Skeletal muscle satellite cell (primary cell): ENCODE data around the gene CEMIP2.

ENCODE experiments used
- H3K27me3 ChIP-seq: 2 replicates; pipeline ENCODE4 v1.7.0; 2013; ENCODE audit warnings: low read length; ENCODE audit not compliant: control insufficient read depth, insufficient read depth
- H3K36me3 ChIP-seq: 2 replicates; pipeline ENCODE4 v1.7.0; 2013; ENCODE audit warnings: mild to moderate bottlenecking, control low read depth, low read length; ENCODE audit not compliant: insufficient read depth
- H3K4me1 ChIP-seq: 2 replicates; pipeline ENCODE4 v1.7.0; 2013; ENCODE audit warnings: low read length; ENCODE audit not compliant: control insufficient read depth, insufficient read depth
- H3K4me2 ChIP-seq: 2 replicates; pipeline ENCODE4 v1.7.0; 2013; ENCODE audit warnings: mild to moderate bottlenecking, low read length
- H3K4me3 ChIP-seq: 2 replicates; pipeline ENCODE4 v1.7.0; 2013; ENCODE audit warnings: low read length
- H3K9ac ChIP-seq: 2 replicates; pipeline ENCODE4 v1.7.0; 2013; ENCODE audit warnings: mild to moderate bottlenecking, low read depth, low read length, moderate library complexity
- H3K9me3 ChIP-seq: replicated peaks from 2 replicates; pipeline ENCODE4 v1.7.0; 2013; ENCODE audit warnings: mild to moderate bottlenecking, control low read depth, low read length

CEMIP2 gene

DNA sequence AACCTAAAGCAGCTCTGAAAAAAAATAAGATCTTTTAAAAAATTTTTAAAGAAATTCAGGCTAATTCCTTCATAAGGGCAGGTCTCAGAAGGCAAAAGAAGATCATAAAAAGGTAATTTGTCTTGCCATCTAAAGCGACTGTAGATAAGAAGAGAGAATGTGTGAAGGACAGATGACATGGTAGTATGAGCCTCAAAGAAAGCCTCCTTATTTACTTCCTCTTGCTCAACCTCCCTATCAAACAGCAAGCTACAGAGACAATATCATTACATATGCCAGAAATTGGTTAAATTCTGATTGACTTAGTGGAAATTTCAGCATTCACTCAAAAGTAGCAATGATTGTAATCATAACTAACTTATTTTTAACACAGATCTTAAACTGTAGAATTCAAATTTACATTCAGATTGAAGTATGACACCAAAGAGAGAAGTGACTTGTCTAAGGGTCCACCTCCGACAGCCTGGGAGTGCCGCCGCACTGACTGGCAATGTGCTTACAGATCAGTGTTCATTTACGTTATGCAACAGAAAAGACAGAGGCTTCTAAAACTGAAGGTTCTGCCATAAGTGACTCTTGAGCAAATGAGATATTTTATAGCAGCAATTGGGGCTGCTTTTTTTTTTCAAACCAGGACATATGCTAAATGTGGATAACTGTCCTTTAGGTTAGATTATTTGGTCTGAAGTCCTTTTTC lies 132.0 kb downstream of the CEMIP2 start:
- Histone ChIP-seq H3K36me3 (no peaks in the 10 kb centered on the region), H3K9me3 (no peaks in the 10 kb centered on the region), H3K4me2 (no peak overlapping the region), H3K4me1 (no peaks in the 10 kb centered on the region), H3K27me3 (peaks cover 14% of the 10 kb centered on the region), H3K9ac (no peak overlapping the region), H3K4me3 (no peak overlapping the region)

DNA sequence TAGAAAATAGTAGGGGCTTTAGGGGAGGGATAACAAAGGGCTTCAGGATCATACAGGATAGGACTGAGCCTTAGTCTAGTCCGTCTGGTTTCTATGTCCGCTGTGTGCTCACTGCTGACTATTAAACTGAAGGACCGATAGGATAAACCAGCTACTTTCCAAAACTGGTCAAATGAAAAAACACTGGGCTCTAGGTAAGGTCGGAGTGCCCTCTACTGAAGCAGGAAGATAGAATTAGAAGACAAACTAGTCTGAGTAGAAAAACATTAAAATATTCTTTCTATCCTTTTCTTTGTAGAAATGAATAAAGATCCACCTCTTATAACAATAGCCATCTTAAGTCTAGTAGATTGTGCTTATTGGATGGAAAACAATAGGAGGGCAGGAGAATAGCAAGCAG lies 133.6 kb downstream of the CEMIP2 start:
- Histone ChIP-seq H3K9me3 (no peaks in the 10 kb centered on the region), H3K4me3 (no peak overlapping the region), H3K4me1 (no peaks in the 10 kb centered on the region), H3K27me3 (peaks cover 14% of the 10 kb centered on the region), H3K9ac (no peak overlapping the region), H3K4me2 (no peak overlapping the region), H3K36me3 (no peaks in the 10 kb centered on the region)
